22Rv1 (cell line): ENCODE results near the gene PLXDC2.

Source experiments
- H3K27ac ChIP-seq: fragments of 450-650 bp; 2 replicates; pipeline ENCODE4 v1.5.1; 2017
- ZFX ChIP-seq: fragments of 450-650 bp; IDR thresholded peaks from 2 replicates; pipeline ENCODE4 v1.6.1; 2017; ENCODE audit warnings: antibody characterized with exemption, borderline replicate concordance
- TF ChIP-seq, protein P1 (sequence below): fragments of 450-650 bp; IDR thresholded peaks from 2 replicates; pipeline ENCODE4 v1.5.1; 2017; ENCODE audit warnings: mild to moderate bottlenecking

PLXDC2 gene

GRCh38 chr10:20002657-20003056 lies 186.4 kb downstream of the PLXDC2 start:
- no peak overlapping the region for H3K27ac ChIP-seq

DNA sequence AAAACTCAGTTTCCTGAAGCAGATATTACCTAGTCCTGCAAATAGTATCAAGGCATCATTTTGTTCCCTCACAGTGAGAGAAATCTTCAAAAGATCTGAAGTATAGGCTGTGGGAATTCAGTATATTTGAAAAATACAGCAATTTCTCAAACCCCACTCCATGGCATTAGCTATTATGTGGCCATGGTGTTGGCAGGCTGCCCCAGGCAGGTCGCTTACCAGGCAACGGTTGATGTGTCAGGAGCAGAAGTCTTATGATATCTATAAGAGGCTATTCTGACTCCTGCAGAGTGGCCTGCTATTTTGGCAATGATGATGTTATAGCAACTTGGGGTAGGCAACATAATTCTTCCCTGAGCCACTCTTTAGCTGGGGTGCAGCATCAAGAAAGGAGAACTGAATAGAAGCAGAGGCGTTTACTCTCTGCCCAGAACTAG lies 187.9 kb downstream of the PLXDC2 start:
- no peak overlapping the region for H3K27ac ChIP-seq
- no peak for TF ChIP-seq ZFX

More at GRCh38 chr10:20002657-20003056, 186.4 kb downstream of the PLXDC2 start:
- TF ChIP-seq, protein P1, sequence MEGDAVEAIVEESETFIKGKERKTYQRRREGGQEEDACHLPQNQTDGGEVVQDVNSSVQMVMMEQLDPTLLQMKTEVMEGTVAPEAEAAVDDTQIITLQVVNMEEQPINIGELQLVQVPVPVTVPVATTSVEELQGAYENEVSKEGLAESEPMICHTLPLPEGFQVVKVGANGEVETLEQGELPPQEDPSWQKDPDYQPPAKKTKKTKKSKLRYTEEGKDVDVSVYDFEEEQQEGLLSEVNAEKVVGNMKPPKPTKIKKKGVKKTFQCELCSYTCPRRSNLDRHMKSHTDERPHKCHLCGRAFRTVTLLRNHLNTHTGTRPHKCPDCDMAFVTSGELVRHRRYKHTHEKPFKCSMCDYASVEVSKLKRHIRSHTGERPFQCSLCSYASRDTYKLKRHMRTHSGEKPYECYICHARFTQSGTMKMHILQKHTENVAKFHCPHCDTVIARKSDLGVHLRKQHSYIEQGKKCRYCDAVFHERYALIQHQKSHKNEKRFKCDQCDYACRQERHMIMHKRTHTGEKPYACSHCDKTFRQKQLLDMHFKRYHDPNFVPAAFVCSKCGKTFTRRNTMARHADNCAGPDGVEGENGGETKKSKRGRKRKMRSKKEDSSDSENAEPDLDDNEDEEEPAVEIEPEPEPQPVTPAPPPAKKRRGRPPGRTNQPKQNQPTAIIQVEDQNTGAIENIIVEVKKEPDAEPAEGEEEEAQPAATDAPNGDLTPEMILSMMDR: no peak
- no peak for TF ChIP-seq ZFX

- no peak overlapping the region for H3K27ac ChIP-seq
- TF ChIP-seq ZFX: no peak
- TF ChIP-seq, protein P1: no peak
Measured at GRCh38 chr10:20005638-20006037, 189.4 kb downstream of the PLXDC2 start.

GRCh38 chr10:20006169-20006870 lies 190.1 kb downstream of the PLXDC2 start:
- TF ChIP-seq ZFX: no peak
- TF ChIP-seq, protein P1: no peak

GRCh38 chr10:20007426-20007825 lies 191.2 kb downstream of the PLXDC2 start:
- H3K27ac ChIP-seq: no peak overlapping the region
- TF ChIP-seq, protein P1: no peak
- no peak for TF ChIP-seq ZFX

More at GRCh38 chr10:20006169-20006870, 190.1 kb downstream of the PLXDC2 start:
- no peak overlapping the region for H3K27ac ChIP-seq

DNA sequence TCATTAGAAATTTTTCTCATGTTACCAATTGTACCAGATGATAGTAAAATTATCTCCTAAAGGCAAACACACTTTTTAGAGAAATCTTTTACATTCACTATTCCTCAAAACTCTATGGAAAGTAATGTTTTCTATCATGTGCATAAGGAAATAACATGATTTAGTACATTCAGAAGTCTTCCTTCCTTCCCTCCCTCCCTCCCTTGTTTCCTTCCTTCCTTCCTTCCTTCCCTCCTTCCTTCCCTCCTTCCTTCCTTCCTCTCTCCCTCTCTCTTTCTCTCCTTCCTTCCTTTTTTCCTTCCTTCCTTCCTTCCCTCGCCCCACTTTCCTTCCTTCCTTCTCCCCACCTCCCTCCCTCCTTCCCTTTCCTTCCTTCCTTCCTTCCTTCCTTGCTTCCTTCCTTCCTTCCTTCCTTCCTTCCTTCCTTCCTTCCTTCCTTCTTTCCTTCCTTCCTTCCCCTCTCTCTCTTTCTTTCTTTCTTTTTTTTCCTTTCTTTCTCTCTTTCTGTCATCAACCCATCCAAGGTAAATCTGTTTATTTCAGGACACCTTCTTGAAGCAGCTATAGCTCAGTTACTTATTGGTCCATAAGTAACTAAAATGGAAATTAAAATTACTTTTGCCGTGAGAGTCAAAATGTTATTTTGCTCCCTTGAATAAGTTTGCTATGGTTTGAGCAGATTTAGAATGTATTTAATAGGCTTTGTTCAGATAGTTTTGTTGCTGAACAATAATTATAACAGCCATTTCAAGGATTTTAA lies 197.9 kb downstream of the PLXDC2 start:
- no peak overlapping the region for H3K27ac ChIP-seq
- no peak for TF ChIP-seq ZFX
- TF ChIP-seq, protein P1: no peak

GRCh38 chr10:20017961-20018360 lies 201.7 kb downstream of the PLXDC2 start:
- H3K27ac ChIP-seq: no peak overlapping the region
- TF ChIP-seq, protein P1: no peak
- TF ChIP-seq ZFX: no peak
